NCI-H748 treated with DMSO at 0.1 percent for 48 hours (cell line): ENCODE data around the gene RNF17.

ENCODE experiments used
- DNase-seq: peaks from one replicate; lab custom pipeline; 2025; lab: John Stamatoyannopoulos, UW

Gene RNF17

GRCh38 chr13:24896061-24896460 lies 132.1 kb downstream of the RNF17 start:
- DNase-seq, result no peak

GRCh38 chr13:24897293-24897692 lies 133.3 kb downstream of the RNF17 start:
- no peak for DNase-seq

DNA sequence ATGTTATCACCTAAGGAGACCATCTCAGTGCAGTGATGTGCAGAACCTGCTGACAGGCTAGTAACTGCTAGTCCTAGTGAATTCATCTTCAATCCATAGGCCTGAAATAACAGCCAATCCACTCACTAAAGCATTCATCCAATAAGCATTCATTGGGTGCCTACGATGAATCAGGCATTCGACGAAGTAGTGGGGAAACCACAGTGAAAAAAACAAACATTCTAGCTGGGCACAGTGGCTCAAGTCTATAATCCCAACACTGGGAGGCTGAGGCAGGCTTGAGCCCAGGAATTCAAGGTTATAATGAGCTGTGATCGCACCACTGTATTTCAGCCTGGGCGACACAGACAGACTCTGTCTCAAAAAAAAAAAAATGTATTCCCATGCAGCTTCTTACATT lies 135.6 kb downstream of the RNF17 start:
- no peak for DNase-seq

GRCh38 chr13:24900507-24900906 lies 136.5 kb downstream of the RNF17 start:
- no peak for DNase-seq

DNA sequence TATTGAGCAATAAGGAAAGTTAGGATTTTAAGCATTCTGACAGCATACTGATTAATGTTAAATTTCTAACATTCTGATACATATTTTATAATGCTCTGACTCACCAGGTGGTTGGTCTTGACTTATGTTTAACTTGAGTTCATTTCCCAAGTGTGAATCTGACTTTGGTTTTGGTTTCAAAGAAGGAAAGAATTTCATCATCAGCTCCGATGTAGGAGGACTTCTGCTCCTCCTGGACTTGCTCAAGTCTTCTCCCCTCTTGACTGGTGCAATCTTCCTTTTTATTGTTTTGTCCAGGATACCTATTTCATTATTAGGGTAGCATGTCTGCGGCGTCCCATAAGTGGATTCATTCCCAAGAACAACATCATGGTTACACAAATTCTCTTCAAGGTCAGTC lies 141.3 kb downstream of the RNF17 start:
- no peak for DNase-seq

DNA sequence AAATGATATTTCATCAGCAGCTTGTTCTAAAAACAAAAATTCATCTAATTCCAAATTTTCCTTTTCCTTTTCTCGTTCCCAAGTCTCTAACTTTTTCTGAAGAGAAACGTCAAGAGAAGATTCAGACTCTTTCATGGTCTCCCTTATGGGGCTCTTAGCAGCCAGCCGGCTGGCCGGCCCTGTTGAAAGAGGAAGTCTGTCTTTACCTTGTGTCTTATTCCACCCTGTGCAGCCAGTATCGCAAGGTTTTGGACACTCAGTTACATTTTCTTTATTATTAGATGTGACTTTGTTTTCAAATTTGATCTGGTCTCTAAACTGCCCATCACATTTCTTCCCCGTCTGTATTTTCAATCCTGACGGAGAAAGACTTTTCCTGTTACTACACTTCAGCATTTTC lies 142.3 kb downstream of the RNF17 start:
- DNase-seq, result no peak

DNA sequence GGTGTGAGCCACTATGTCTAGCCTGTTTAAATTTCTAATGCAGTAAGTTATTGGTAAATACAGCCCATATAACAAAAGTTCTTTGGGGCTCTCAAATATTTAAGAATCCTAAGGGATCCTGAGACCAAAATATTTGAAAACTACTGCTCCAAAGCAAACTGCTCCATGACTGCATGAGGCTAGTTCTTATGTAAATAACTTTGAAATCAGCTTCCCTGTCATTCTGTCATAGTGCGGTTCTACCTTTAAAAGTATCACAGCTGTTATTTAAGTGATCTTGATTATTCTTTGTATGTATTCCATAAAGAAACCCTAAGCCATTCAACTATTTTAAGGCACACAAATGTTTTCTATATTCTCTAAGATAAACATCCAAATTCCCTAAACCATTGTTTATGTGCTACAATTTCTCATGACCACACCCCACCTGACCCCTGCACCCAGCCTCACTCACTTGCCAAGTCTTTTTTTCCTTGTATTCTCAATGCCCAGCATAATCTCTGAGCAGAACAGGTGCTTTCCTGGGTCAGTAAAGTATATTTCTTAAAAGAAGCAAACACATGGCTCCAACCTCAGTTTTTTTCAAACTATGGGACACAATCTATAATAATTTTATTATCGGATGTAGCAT lies 146.6 kb downstream of the RNF17 start:
- DNase-seq, result no peak

- DNase-seq, result no peak
Measured at GRCh38 chr13:24911133-24911908, 147.4 kb downstream of the RNF17 start.

DNA sequence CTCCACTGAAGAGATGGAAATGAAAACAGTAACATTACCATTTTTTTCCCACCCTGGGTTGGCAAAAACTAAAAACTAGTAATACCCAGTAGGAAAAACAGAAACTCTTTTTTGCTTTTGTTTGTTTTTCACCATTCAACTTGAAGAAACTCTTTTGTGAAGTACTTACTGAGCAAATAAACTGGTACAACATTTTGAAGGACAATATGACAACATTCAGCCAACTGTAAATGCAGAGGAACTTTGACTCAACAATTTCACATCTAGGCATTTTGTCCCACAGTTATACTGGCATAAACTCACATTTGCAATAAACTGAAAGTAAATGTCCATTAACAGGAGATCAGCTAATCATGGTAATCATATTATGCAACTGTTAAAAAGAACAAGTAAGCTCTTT lies 152.5 kb downstream of the RNF17 start:
- DNase-seq, result no peak

- no peak for DNase-seq
Measured at GRCh38 chr13:24921003-24921402, 157.0 kb downstream of the RNF17 start.

DNA sequence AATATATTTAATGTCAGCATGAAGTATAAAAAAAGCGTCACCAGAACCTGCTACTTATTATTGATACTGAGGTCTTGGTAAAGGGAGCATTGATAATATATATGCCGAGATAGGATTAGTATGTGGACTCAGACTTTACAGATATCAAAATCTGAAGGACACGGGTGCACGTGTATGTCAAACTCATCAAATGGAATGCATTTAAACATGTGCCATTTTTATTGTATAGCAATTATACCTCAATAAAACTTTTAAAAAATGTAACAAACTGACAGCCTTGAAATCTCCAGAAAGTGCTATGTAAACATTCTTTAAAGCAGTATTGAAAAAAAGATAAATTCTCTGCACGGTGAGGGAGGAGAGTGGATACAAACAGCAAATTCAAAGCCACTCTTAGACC lies 157.9 kb downstream of the RNF17 start:
- DNase-seq, result no peak

- DNase-seq, result no peak
Measured at GRCh38 chr13:24922387-24922744, 158.4 kb downstream of the RNF17 start.

GRCh38 chr13:24922745-24923591 lies 159.0 kb downstream of the RNF17 start:
- DNase-seq, result peak; percentile 99

- DNase-seq, result no peak
Measured at GRCh38 chr13:24925318-24926231, 161.6 kb downstream of the RNF17 start.

- DNase-seq, result peak; percentile 31
Measured at GRCh38 chr13:24927810-24928404, 163.9 kb downstream of the RNF17 start.

DNA sequence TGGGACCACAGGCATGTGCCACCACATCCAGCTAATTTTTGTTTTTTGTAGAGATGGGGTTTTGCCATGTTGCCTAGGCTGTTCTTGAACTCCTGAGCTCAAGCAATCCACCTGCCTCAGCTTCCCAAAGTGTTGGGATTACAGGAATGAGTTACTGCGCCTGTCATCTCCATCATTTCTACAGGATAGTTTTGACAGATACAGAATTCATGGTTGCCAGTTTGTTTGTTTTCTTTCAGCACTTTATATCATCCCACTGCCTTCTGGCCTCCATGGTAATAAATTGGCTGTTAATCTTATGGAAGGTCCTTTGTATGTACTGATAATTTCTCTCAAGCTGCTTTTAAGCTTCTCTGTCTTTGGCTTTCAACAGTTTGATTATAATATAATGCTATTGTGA lies 165.2 kb downstream of the RNF17 start:
- no peak for DNase-seq
